GM12872 (cell line): ENCODE data around the gene NXPH2.
A peak's percentile ranks its signal among the peaks of the same experiment; 100 is the strongest.

Experiments
- TF ChIP-seq, protein P1 (sequence below): IDR thresholded peaks from 3 replicates; pipeline ENCODE4 v1.5.1; 2011; ENCODE audit warnings: low read depth, mild to moderate bottlenecking, low read length, moderate library complexity; ENCODE audit not compliant: insufficient read depth

Gene NXPH2

DNA sequence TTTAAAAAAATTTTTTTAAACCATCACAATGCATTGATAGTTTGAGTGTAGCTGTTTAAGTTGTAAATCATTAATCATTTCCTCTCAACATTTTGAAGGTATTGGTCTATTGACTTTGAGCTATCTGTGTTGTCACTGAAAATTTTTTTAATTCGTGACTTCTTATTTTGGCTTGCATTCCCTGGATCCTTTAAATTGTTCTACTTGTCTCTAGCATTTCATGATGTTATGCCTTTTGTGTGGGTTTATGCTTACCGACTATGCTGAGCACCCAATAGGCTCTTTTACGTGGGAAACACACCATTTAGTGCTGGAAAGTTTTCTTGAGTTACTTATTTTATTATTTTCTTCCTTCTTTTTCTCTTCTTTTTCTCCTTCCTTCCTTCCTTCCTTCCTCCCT is 31.2 kb upstream of the NXPH2 start:
- TF ChIP-seq, protein P1, sequence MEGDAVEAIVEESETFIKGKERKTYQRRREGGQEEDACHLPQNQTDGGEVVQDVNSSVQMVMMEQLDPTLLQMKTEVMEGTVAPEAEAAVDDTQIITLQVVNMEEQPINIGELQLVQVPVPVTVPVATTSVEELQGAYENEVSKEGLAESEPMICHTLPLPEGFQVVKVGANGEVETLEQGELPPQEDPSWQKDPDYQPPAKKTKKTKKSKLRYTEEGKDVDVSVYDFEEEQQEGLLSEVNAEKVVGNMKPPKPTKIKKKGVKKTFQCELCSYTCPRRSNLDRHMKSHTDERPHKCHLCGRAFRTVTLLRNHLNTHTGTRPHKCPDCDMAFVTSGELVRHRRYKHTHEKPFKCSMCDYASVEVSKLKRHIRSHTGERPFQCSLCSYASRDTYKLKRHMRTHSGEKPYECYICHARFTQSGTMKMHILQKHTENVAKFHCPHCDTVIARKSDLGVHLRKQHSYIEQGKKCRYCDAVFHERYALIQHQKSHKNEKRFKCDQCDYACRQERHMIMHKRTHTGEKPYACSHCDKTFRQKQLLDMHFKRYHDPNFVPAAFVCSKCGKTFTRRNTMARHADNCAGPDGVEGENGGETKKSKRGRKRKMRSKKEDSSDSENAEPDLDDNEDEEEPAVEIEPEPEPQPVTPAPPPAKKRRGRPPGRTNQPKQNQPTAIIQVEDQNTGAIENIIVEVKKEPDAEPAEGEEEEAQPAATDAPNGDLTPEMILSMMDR = no peak

DNA sequence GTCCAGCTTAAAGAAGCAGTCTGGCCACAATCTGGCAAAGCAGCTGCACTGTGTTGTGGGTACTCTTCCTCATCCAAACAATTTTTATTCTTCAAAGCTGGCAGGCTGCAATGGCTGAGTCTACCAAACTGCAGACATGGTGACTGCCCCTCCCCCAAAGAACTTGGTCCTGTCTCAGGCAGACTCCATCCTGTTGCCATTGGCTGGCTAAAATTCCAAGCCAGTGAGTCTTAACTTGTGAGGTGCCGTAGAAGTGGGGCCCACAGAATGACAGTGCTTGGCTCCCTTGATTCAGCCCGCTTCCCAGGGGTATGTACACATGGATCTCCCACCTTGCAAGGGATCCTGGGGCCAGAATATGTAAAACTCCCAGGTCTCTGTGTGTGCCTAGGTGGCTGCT is 14.5 kb upstream of the NXPH2 start:
- TF ChIP-seq, protein P1 = no peak

DNA sequence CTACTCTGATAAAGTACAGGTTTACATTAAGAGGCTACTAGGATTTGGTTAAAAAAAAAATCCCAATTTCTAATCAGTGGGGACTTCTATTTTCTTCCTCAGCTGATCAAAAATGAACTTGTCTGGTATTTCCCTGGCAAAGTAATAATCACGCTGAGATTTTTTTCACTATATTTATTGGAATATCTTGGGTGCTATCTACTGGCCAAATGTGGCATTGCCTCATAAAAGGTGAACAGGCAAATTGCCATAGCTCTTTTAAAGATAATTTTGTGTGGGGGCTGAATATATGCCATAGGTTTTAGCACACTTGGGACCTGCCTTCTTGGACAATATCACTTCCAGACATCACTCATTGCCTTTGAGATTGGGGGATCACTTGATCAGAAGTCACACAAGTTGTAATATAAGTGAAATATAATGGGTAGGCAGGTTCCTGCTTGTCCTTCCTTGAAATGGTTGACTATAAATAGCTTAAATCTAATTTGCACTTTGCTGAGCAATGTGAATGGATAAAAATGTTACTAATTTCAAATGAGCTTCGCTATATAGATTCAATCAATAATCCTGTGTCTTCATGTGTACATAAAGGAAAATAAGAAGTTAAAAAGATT is 7.0 kb upstream of the NXPH2 start:
- TF ChIP-seq, protein P1 = peak; percentile 56

DNA sequence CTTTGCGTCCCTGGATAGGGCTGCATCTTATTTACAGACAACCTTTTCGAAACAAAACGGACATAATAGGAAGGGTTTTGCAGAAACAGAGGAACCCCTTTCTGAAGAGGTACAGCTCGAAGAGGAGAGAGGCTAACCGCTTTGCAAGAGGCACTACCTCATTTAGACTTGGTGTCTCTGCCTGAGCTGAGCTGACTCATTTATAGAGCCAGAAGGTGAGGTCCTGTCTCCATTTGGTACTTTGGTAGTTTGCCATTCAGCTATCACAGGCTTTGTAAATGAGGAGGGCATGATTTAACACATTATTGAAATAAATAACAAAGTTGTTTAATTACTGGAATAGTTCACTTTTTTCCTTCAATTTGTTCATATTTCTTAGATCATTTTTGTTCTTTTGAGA is 2.2 kb upstream of the NXPH2 start:
- TF ChIP-seq, protein P1 = no peak

DNA sequence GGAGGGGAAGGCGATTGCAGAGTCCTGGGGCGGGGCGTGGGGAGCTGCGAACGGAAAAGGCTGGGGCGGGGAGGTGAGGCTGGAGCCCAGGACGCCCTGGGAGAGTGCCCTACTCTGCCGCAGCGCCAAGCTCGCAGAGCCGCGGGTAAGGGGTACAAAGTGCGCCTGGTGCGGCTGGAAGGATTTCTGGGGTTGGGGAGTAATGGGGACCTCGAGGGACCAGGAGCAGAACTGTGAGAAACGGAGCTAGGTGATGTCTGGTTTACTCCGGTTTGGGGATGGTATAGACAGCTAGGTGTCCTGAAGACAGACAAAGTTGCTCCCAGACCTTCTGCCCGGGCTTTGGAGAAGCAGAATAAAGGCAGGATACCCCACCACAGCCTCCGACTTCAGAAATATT is 718 bp upstream of the NXPH2 start:
- TF ChIP-seq, protein P1 = no peak

DNA sequence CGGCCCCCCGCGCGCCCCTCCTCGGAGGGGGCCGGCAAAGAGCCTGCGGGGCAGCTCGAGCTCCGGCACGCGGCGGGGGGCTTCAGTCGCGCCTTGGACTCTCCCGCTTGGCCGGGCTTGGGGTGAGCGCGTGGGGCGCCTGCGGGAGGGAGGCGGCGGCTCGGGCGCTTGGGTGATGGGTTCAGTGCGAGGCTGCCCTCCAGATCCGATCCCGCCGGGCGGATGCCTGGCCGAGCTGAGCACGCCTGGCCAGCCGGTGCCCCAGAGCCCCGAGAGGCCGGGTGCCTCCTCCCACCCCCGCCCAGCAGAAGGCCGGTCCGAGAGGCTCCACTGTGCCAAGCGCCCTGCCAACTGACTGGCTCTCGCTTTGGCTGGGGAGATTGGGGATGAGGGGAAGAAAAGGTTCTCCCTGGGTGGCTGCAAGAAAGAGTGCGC is 273 bp upstream of the NXPH2 start:
- TF ChIP-seq, protein P1 = no peak

DNA sequence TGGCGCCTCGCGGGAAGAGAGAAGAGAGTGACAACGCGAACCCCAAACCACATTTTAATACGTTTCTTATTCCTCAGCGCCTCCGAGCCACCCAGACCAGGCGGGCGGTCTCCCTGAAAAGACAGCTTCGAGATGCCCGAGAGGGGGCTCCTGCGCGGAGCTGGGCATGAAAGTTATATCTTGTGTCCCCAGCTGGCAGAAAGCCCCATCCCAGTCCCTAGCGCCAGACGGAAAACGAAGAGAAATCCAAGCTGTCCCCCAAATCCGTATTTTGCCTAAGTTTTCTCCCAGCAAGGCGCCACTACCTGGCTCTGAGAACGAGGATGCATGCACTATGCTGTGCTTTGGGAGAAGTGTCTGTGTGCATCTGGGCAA is 797 bp downstream of the NXPH2 start:
- TF ChIP-seq, protein P1 = no peak
